ENCODE results near the gene PROX1. TPM values are rescaled to one million over a fixed set of nuclear protein-coding genes. Genes with fewer than 3 reads are reported as not detected.

The PROX1 gene
- total RNA-seq, 2 experiments from 2014 or later, result not detected

GRCh38 chr1:213994888-213995287, 7.1 kb downstream of the PROX1 start:
- Mint-ChIP-seq H3K4me1 (ENCODE audit: low read depth) (no peaks in the 10 kb centered on the region), H3K27ac (no peak overlapping the region), H3K9me3 (ENCODE audit: insufficient read depth) (no peaks in the 10 kb centered on the region), H3K27me3 (ENCODE audit: low read depth) (peaks cover 24% of the 10 kb centered on the region), H3K4me3 (no peak overlapping the region), H3K36me3 (ENCODE audit: low read depth) (no peaks in the 10 kb centered on the region)
- no peak for ATAC-seq
- ChIA-PET POLR2A (no interaction called here), CTCF (no interaction called here)
- no peak for DNase-seq

DNA sequence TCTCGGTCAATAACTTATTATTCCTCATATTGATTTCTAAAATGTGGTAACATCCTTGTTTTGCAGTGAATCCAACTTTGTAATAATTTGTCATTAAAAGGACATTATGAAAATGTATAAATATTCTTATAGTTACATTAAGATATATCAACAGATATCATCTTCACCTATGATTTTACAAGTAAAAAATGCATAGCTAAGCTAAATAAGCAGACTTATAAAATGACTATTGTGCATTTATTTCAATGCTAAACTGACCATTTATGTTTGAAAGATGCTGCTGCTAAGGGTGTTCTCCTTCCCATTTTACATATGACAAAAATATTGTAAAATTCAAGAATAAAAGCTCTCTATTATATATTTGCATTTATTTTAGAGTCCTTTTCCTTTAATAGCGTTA, 7.8 kb downstream of the PROX1 start:
- H3K27me3 Mint-ChIP-seq (ENCODE audit: low read depth), result peaks cover 18% of the 10 kb centered on the region
- CTCF ChIA-PET, result no interaction called here
- no peak overlapping the region for H3K27ac Mint-ChIP-seq
- H3K9me3 Mint-ChIP-seq (ENCODE audit: insufficient read depth), result no peaks in the 10 kb centered on the region
- ATAC-seq, result no peak
- DNase-seq, result no peak
- POLR2A ChIA-PET, result no interaction called here
- no peaks in the 10 kb centered on the region for H3K4me1 Mint-ChIP-seq (ENCODE audit: low read depth)
- no peaks in the 10 kb centered on the region for H3K36me3 Mint-ChIP-seq (ENCODE audit: low read depth)
- H3K4me3 Mint-ChIP-seq, result no peak overlapping the region

DNA sequence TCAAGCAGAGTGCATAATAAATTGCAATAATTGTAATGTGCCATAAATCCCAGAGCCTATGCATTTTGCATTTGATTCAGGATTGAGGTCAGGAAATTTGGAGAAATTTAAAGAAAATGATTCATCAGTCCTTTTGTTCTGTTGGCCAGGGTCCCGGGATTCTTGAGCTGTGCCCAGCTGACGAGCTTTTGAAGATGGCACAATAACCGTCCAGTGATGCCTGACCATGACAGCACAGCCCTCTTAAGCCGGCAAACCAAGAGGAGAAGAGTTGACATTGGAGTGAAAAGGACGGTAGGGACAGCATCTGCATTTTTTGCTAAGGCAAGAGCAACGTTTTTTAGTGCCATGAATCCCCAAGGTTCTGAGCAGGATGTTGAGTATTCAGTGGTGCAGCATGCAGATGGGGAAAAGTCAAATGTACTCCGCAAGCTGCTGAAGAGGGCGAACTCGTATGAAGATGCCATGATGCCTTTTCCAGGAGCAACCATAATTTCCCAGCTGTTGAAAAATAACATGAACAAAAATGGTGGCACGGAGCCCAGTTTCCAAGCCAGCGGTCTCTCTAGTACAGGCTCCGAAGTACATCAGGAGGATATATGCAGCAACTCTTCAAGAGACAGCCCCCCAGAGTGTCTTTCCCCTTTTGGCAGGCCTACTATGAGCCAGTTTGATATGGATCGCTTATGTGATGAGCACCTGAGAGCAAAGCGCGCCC, 8.7 kb downstream of the PROX1 start:
- peaks cover 9% of the 10 kb centered on the region for H3K27me3 Mint-ChIP-seq (ENCODE audit: low read depth)
- ChIA-PET CTCF (no interaction called here), POLR2A (no interaction called here)
- no peak overlapping the region for H3K4me3 Mint-ChIP-seq
- no peak for DNase-seq
- ATAC-seq, result no peak
- no peaks in the 10 kb centered on the region for H3K4me1 Mint-ChIP-seq (ENCODE audit: low read depth)
- no peaks in the 10 kb centered on the region for H3K9me3 Mint-ChIP-seq (ENCODE audit: insufficient read depth)
- no peaks in the 10 kb centered on the region for H3K36me3 Mint-ChIP-seq (ENCODE audit: low read depth)
- H3K27ac Mint-ChIP-seq, result no peak overlapping the region

GRCh38 chr1:213997038-213997771, 9.4 kb downstream of the PROX1 start:
- ATAC-seq, result no peak
- Mint-ChIP-seq H3K4me3 (no peak overlapping the region), H3K9me3 (ENCODE audit: insufficient read depth) (no peaks in the 10 kb centered on the region), H3K4me1 (ENCODE audit: low read depth) (no peaks in the 10 kb centered on the region), H3K36me3 (ENCODE audit: low read depth) (no peaks in the 10 kb centered on the region), H3K27me3 (ENCODE audit: low read depth) (peaks cover 10% of the 10 kb centered on the region), H3K27ac (no peak overlapping the region)
- ChIA-PET POLR2A (no interaction called here), CTCF (no interaction called here)
- DNase-seq, result no peak

DNA sequence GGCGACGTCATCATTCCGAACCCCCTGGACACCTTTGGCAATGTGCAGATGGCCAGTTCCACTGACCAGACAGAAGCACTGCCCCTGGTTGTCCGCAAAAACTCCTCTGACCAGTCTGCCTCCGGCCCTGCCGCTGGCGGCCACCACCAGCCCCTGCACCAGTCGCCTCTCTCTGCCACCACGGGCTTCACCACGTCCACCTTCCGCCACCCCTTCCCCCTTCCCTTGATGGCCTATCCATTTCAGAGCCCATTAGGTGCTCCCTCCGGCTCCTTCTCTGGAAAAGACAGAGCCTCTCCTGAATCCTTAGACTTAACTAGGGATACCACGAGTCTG, 10.0 kb downstream of the PROX1 start:
- DNase-seq (no peak), ATAC-seq (no peak)
- ChIA-PET POLR2A (no interaction called here), CTCF (no interaction called here)
- Mint-ChIP-seq H3K36me3 (ENCODE audit: low read depth) (no peaks in the 10 kb centered on the region), H3K4me1 (ENCODE audit: low read depth) (no peaks in the 10 kb centered on the region), H3K27me3 (ENCODE audit: low read depth) (peaks cover 7% of the 10 kb centered on the region), H3K4me3 (no peak overlapping the region), H3K27ac (no peak overlapping the region), H3K9me3 (ENCODE audit: insufficient read depth) (no peaks in the 10 kb centered on the region)

GRCh38 chr1:213998785-213999184, 11.0 kb downstream of the PROX1 start:
- Mint-ChIP-seq H3K27me3 (ENCODE audit: low read depth) (peaks cover 7% of the 10 kb centered on the region), H3K27ac (no peak overlapping the region), H3K36me3 (ENCODE audit: low read depth) (no peaks in the 10 kb centered on the region), H3K4me3 (no peak overlapping the region), H3K9me3 (ENCODE audit: insufficient read depth) (no peaks in the 10 kb centered on the region), H3K4me1 (ENCODE audit: low read depth) (no peaks in the 10 kb centered on the region)
- DNase-seq, result no peak
- ChIA-PET POLR2A (no interaction called here), CTCF (no interaction called here)
- ATAC-seq, result no peak

DNA sequence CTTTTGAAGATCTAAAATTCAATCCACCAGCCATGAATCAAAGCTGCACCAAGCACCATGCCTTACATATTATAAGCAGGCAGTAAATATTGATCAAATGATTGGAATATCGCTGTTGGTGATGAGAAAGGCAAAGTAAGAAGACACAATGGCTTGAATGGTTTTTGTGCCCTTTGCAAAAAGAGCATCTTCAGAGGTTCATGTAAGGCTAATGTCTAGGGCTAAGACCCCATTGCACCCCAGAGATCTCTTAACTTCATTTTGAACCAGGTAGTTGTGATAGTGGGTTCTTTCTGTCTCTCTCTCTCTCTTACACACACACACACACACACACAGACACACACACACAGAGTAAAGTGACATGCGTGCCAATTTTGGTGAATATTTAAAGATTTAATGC, 12.0 kb downstream of the PROX1 start:
- ATAC-seq, result no peak
- DNase-seq, result no peak
- H3K9me3 Mint-ChIP-seq (ENCODE audit: insufficient read depth), result no peaks in the 10 kb centered on the region
- no peaks in the 10 kb centered on the region for H3K36me3 Mint-ChIP-seq (ENCODE audit: low read depth)
- CTCF ChIA-PET, result no interaction called here
- H3K4me1 Mint-ChIP-seq (ENCODE audit: low read depth), result no peaks in the 10 kb centered on the region
- H3K27ac Mint-ChIP-seq, result no peak overlapping the region
- H3K4me3 Mint-ChIP-seq, result no peak overlapping the region
- POLR2A ChIA-PET, result interaction anchor here (0.6 kb wide), 1 partner anchor 352 kb away, joined by 3 read pairs; no protein-coding TSS in a partner anchor
- H3K27me3 Mint-ChIP-seq (ENCODE audit: low read depth), result peaks cover 4% of the 10 kb centered on the region

DNA sequence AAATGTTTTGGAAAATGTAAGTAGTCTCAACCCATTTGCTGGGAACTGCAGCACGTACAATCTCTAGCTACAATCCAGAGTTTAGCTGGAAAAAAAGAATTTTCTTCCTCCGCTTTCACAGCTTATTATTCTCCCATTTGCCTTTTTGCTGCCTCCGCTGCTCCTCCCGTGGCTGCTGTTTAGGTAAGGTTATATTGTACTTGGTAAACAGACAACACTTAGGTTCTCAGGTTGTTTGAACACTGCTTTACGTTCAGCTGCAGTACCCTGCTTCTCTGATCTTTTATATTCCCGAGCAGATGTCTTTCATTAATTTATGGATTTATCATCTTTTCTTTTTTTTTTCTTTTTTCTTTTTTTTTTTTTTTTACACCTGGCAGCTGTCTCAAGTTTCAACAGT, 14.3 kb downstream of the PROX1 start:
- POLR2A ChIA-PET, result no interaction called here
- DNase-seq (no peak), ATAC-seq (no peak)
- H3K4me3 Mint-ChIP-seq, result no peak overlapping the region
- peaks cover 6% of the 10 kb centered on the region for H3K27me3 Mint-ChIP-seq (ENCODE audit: low read depth)
- H3K36me3 Mint-ChIP-seq (ENCODE audit: low read depth), result no peaks in the 10 kb centered on the region
- CTCF ChIA-PET, result no interaction called here
- H3K27ac Mint-ChIP-seq, result no peak overlapping the region
- no peaks in the 10 kb centered on the region for H3K4me1 Mint-ChIP-seq (ENCODE audit: low read depth)
- H3K9me3 Mint-ChIP-seq (ENCODE audit: insufficient read depth), result no peaks in the 10 kb centered on the region

DNA sequence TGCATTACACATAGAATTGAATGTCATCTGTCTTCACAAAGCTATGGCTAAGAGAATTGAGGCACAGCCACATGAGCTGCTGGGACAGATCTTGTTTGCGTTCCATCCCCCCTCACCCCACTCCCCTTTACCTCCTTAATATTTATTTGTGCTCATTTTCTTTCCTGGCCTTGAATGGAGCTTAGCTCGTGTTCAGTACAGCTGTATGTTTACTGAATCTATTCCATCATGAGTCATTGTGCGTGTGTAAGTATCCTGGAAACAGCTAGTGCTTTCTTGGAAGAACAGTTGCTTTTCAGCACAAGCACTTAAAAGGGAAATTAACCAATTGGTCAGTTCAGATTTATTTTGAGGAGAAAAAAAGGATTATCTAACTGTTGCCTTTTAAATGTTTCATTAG, 14.7 kb downstream of the PROX1 start:
- POLR2A ChIA-PET, result no interaction called here
- Mint-ChIP-seq H3K4me1 (ENCODE audit: low read depth) (no peaks in the 10 kb centered on the region), H3K27ac (no peak overlapping the region), H3K36me3 (ENCODE audit: low read depth) (no peaks in the 10 kb centered on the region), H3K4me3 (no peak overlapping the region), H3K9me3 (ENCODE audit: insufficient read depth) (no peaks in the 10 kb centered on the region), H3K27me3 (ENCODE audit: low read depth) (peaks cover 6% of the 10 kb centered on the region)
- ATAC-seq (no peak), DNase-seq (no peak)
- CTCF ChIA-PET, result no interaction called here

GRCh38 chr1:214003233-214003632, 15.5 kb downstream of the PROX1 start:
- H3K9me3 Mint-ChIP-seq (ENCODE audit: insufficient read depth), result no peaks in the 10 kb centered on the region
- ChIA-PET CTCF (no interaction called here), POLR2A (no interaction called here)
- no peaks in the 10 kb centered on the region for H3K4me1 Mint-ChIP-seq (ENCODE audit: low read depth)
- H3K36me3 Mint-ChIP-seq (ENCODE audit: low read depth), result no peaks in the 10 kb centered on the region
- H3K4me3 Mint-ChIP-seq, result no peak overlapping the region
- DNase-seq, result no peak
- no peak overlapping the region for H3K27ac Mint-ChIP-seq
- peaks cover 6% of the 10 kb centered on the region for H3K27me3 Mint-ChIP-seq (ENCODE audit: low read depth)
- ATAC-seq, result no peak

DNA sequence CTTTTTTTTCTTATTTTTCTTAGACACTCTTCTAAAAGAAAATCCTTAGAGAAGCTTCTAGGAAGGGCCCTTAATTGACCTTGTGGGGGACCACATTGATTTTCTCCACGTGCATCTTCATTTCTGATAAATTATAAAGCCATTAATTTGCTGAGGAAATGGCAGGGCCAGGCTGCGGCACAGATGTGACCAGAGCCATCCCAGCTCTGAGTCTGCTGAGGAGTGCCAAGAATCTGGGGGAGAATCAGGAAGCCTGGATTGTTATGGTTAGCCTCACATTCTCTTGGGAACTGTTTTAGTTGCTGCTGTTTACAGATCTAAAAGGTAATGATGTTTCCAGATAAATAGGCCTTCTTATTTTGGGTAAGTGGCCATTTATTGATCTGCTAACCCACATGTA, 16.2 kb downstream of the PROX1 start:
- ChIA-PET POLR2A (no interaction called here), CTCF (no interaction called here)
- peaks cover 6% of the 10 kb centered on the region for H3K27me3 Mint-ChIP-seq (ENCODE audit: low read depth)
- H3K9me3 Mint-ChIP-seq (ENCODE audit: insufficient read depth), result no peaks in the 10 kb centered on the region
- H3K36me3 Mint-ChIP-seq (ENCODE audit: low read depth), result no peaks in the 10 kb centered on the region
- H3K4me3 Mint-ChIP-seq, result no peak overlapping the region
- ATAC-seq (no peak), DNase-seq (no peak)
- H3K4me1 Mint-ChIP-seq (ENCODE audit: low read depth), result no peaks in the 10 kb centered on the region
- H3K27ac Mint-ChIP-seq, result no peak overlapping the region

GRCh38 chr1:214004795-214005194, 17.0 kb downstream of the PROX1 start:
- DNase-seq (no peak), ATAC-seq (no peak)
- Mint-ChIP-seq H3K27ac (no peak overlapping the region), H3K9me3 (ENCODE audit: insufficient read depth) (no peaks in the 10 kb centered on the region), H3K36me3 (ENCODE audit: low read depth) (no peaks in the 10 kb centered on the region), H3K27me3 (ENCODE audit: low read depth) (peaks cover 4% of the 10 kb centered on the region), H3K4me3 (no peak overlapping the region), H3K4me1 (ENCODE audit: low read depth) (no peaks in the 10 kb centered on the region)
- ChIA-PET CTCF (no interaction called here), POLR2A (interaction anchor here (0.5 kb wide), 1 partner anchor 492 kb away, joined by 4 read pairs; no protein-coding TSS in a partner anchor)

- Mint-ChIP-seq H3K9me3 (ENCODE audit: insufficient read depth) (no peaks in the 10 kb centered on the region), H3K27ac (no peak overlapping the region), H3K4me1 (ENCODE audit: low read depth) (no peaks in the 10 kb centered on the region), H3K4me3 (no peak overlapping the region), H3K36me3 (ENCODE audit: low read depth) (no peaks in the 10 kb centered on the region), H3K27me3 (ENCODE audit: low read depth) (peaks cover 3% of the 10 kb centered on the region)
- no peak for ATAC-seq
- ChIA-PET POLR2A (no interaction called here), CTCF (no interaction called here)
- DNase-seq, result no peak
These were observed 17.9 kb downstream of the PROX1 start for GRCh38 chr1:214005708-214006107.
